IPS-15b (cell line): ENCODE data around the gene FLNA.
"Not testable (repeated sequence)": the region's sequence is repeated elsewhere in the genome, so short reads cannot be mapped to it uniquely, and the experiment has no call there.

Experiments used
- H3K27me3 ChIP-seq: one replicate; pipeline ENCODE4 v1.6.1; 2013; ENCODE audit warnings: low read length; ENCODE audit not compliant: control insufficient read depth, insufficient read depth
- H3K36me3 ChIP-seq: one replicate; pipeline ENCODE4 v1.6.1; 2013; ENCODE audit warnings: low read length; ENCODE audit not compliant: control insufficient read depth, insufficient read depth
- H3K4me1 ChIP-seq: one replicate; pipeline ENCODE4 v1.6.1; 2013; ENCODE audit warnings: mild to moderate bottlenecking, low read length; ENCODE audit not compliant: control insufficient read depth, insufficient read depth
- H3K4me3 ChIP-seq: one replicate; pipeline ENCODE4 v1.5.1; 2013; ENCODE audit warnings: low read depth, low read length
- H3K9ac ChIP-seq: one replicate; pipeline ENCODE4 v1.6.1; 2013; ENCODE audit warnings: low read depth, mild to moderate bottlenecking, low read length
- H3K9me3 ChIP-seq: one replicate; pipeline ENCODE4 v1.6.1; 2013; ENCODE audit warnings: mild to moderate bottlenecking, low read length; ENCODE audit not compliant: control insufficient read depth, insufficient read depth

FLNA gene

DNA sequence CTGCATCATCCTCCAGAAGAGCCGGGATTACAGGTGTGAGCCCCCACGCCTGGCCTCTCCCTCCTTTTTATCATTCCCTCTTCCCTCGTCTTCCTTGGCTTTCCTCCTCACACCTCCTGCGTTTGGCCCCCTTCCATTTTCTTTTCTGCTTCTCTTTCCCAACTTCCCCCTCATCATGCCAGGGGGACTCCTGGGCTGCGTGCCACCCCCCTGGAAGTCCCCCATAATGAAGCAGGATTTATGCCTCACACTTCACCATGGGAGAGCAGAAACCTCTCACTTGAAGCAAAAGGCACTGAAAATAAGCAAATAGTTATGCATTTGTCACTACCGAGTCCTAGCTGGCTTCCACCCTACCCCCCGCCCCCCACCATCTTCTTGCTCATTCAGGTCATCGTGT lies 71.0 kb downstream of the FLNA start:
- no peak overlapping the region for H3K4me3 ChIP-seq
- H3K36me3 ChIP-seq, result no peaks in the 10 kb centered on the region
- peaks cover 4% of the 10 kb centered on the region for H3K9me3 ChIP-seq
- no peaks in the 10 kb centered on the region for H3K4me1 ChIP-seq
- no peak overlapping the region for H3K9ac ChIP-seq
- no peaks in the 10 kb centered on the region for H3K27me3 ChIP-seq

DNA sequence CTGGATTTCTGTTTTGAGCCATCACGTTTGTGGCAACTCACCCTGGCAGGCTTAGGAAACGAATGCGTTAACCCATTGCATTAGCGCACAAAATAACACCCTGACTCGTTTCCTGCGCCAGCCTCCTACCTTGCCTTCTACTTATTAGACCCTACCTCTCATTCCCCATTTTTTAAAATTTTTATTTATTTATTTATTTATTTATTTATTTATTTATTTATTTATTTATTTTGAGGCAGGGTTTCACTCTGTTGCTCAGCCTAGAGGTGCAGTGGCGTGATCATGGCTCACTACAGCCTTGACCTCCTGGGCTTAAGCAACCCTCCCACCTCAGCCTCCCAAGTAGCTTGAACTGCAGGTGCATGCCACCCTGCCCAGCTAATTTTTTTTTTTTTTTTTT lies 71.4 kb downstream of the FLNA start:
- not testable (repeated sequence) for H3K27me3 ChIP-seq, H3K9ac ChIP-seq, H3K4me3 ChIP-seq, H3K9me3 ChIP-seq, H3K36me3 ChIP-seq, H3K4me1 ChIP-seq

DNA sequence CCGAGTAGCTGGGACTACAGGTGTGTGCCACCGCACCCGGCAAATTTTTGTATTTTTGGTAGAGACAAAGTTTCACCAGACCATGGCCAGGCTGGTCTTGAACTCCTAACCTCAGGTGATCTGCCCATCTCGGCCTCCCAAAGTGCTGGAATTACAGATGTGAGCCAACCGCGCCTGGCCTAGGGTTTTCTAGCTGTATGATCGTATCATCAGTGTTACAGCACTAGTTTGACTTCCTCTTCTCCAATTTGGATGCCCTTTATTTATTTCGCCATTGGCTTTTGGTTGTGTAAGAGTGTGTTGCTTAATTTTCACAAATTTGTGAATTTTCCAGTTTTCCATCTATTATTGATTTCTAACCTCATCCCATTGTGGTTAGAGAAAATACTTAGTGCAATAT lies 73.6 kb downstream of the FLNA start:
- Histone ChIP-seq H3K27me3 (no peaks in the 10 kb centered on the region), H3K36me3 (no peaks in the 10 kb centered on the region), H3K4me3 (no peak overlapping the region), H3K9ac (no peak overlapping the region), H3K4me1 (no peaks in the 10 kb centered on the region), H3K9me3 (no peaks in the 10 kb centered on the region)
